Ectodermal cell (in vitro differentiated cells): Measurements from ENCODE around the gene FCN2.

Experiments
- H3K27ac ChIP-seq: 2 replicates; pipeline ENCODE4 v1.7.0; 2013; ENCODE audit warnings: mild to moderate bottlenecking, low read depth, low read length; ENCODE audit not compliant: insufficient read depth, poor library complexity, severe bottlenecking
- H3K27me3 ChIP-seq: 2 replicates; pipeline ENCODE4 v1.7.0; 2013; ENCODE audit warnings: mild to moderate bottlenecking, low read length; ENCODE audit not compliant: insufficient read depth, control insufficient read depth, poor library complexity, severe bottlenecking
- H3K36me3 ChIP-seq: one replicate; pipeline ENCODE4 v1.7.0; 2013; ENCODE audit warnings: low read length; ENCODE audit not compliant: control insufficient read depth, insufficient read depth
- H3K4me1 ChIP-seq: one replicate; pipeline ENCODE4 v1.7.0; 2013; ENCODE audit warnings: low read length; ENCODE audit not compliant: control insufficient read depth, insufficient read depth
- H3K4me3 ChIP-seq: 2 replicates; pipeline ENCODE4 v1.7.0; 2013; ENCODE audit warnings: low read depth, low read length, control low read depth; ENCODE audit not compliant: insufficient read depth
- H3K9me3 ChIP-seq: 2 replicates; pipeline ENCODE4 v1.7.0; 2013; ENCODE audit warnings: mild to moderate bottlenecking, low read length, moderate library complexity; ENCODE audit not compliant: control insufficient read depth
- WGBS, 2 experiments: methylation state at CpG; one replicate each; pipeline ENCODE4 v1.1.7; 2013; ENCODE audit warnings: missing lambda C conversion rate in 2 of 2; 5-methylcytosine and 5-hydroxymethylcytosine counted together

FCN2 gene

GRCh38 chr9:134882204-134882785, 1.7 kb downstream of the FCN2 start:
- Histone ChIP-seq H3K27ac (no peak overlapping the region), H3K9me3 (no peaks in the 10 kb centered on the region), H3K4me1 (no peaks in the 10 kb centered on the region), H3K4me3 (no peak overlapping the region), H3K27me3 (no peaks in the 10 kb centered on the region), H3K36me3 (no peaks in the 10 kb centered on the region)
- 93 to 95% methylated on average over 3 of the region's 3 CpGs for WGBS, 2 experiments

- no peaks in the 10 kb centered on the region for H3K36me3 ChIP-seq
- 94 to 95% methylated on average over 18 of the region's 18 CpGs for WGBS, 2 experiments
- no peak overlapping the region for H3K27ac ChIP-seq
- H3K9me3 ChIP-seq, result no peaks in the 10 kb centered on the region
- H3K4me3 ChIP-seq, result no peak overlapping the region
- no peaks in the 10 kb centered on the region for H3K27me3 ChIP-seq
- H3K4me1 ChIP-seq, result no peaks in the 10 kb centered on the region
These were observed 2.6 kb downstream of the FCN2 start for GRCh38 chr9:134883040-134883782.

- no peak overlapping the region for H3K4me3 ChIP-seq
- no peak overlapping the region for H3K27ac ChIP-seq
- H3K4me1 ChIP-seq, result no peaks in the 10 kb centered on the region
- no peaks in the 10 kb centered on the region for H3K27me3 ChIP-seq
- WGBS, 2 experiments, result 89 to 92% methylated on average over 8 of the region's 8 CpGs
- no peaks in the 10 kb centered on the region for H3K36me3 ChIP-seq
- no peaks in the 10 kb centered on the region for H3K9me3 ChIP-seq
These were observed 3.9 kb downstream of the FCN2 start for GRCh38 chr9:134884492-134884891.

DNA sequence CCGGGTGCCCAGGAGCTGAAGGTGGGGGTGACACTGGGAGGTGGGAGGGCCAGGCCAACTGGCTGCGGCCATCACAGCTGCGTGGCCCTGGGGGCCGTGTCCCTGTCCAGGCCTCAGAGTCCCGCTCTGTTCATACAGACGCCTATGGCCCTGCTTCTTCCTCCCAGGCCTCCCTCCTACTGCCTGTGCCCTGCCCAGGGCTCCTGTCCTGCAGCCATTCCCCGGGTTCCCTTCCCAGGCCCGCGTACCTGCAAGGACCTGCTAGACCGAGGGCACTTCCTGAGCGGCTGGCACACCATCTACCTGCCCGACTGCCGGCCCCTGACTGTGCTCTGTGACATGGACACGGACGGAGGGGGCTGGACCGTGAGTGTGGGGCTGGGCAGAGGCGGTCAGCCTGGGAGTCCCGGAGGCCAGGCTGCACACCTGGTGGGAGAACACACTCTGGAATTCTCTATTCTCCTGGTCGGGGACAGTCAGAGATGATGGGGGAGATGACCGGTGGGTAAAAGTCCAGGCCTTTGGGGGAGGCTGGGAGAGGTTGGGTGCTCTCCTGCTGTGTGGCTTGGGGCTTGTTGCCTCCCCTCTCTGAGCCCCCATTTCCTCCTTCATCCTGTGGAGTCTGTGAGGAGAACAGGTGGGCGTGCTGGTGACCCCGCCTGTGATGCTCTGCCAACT, 4.5 kb downstream of the FCN2 start:
- Histone ChIP-seq H3K27ac (no peak overlapping the region), H3K9me3 (no peaks in the 10 kb centered on the region), H3K4me3 (no peak overlapping the region), H3K4me1 (no peaks in the 10 kb centered on the region), H3K27me3 (no peaks in the 10 kb centered on the region), H3K36me3 (no peaks in the 10 kb centered on the region)
- WGBS, 2 experiments, result 93 to 94% methylated on average over 22 of the region's 22 CpGs

GRCh38 chr9:134885679-134886412, 5.2 kb downstream of the FCN2 start:
- WGBS, 2 experiments, result 93 to 96% methylated on average over 24 of the region's 24 CpGs
- no peak overlapping the region for H3K4me3 ChIP-seq

GRCh38 chr9:134886413-134886913, 5.9 kb downstream of the FCN2 start:
- no peaks in the 10 kb centered on the region for H3K4me1 ChIP-seq
- WGBS, 2 experiments, result 94 to 96% methylated on average over 11 of the region's 11 CpGs
- H3K4me3 ChIP-seq, result no peak overlapping the region
- no peaks in the 10 kb centered on the region for H3K9me3 ChIP-seq
- H3K27me3 ChIP-seq, result no peaks in the 10 kb centered on the region
- no peak overlapping the region for H3K27ac ChIP-seq
- H3K36me3 ChIP-seq, result no peaks in the 10 kb centered on the region

More at GRCh38 chr9:134885679-134886412, 5.2 kb downstream of the FCN2 start:
- H3K4me1 ChIP-seq, result no peaks in the 10 kb centered on the region
- H3K27ac ChIP-seq, result no peak overlapping the region
- H3K27me3 ChIP-seq, result no peaks in the 10 kb centered on the region
- no peaks in the 10 kb centered on the region for H3K36me3 ChIP-seq
- no peaks in the 10 kb centered on the region for H3K9me3 ChIP-seq

GRCh38 chr9:134887219-134887618, 6.6 kb downstream of the FCN2 start:
- no peaks in the 10 kb centered on the region for H3K4me1 ChIP-seq
- H3K27ac ChIP-seq, result no peak overlapping the region
- H3K9me3 ChIP-seq, result no peaks in the 10 kb centered on the region
- H3K36me3 ChIP-seq, result no peaks in the 10 kb centered on the region
- H3K27me3 ChIP-seq, result no peaks in the 10 kb centered on the region
- no peak overlapping the region for H3K4me3 ChIP-seq
- WGBS, 2 experiments, result 88 to 90% methylated on average over 10 of the region's 10 CpGs

- H3K36me3 ChIP-seq, result no peaks in the 10 kb centered on the region
- 87 to 90% methylated on average over 27 of the region's 27 CpGs for WGBS, 2 experiments
- no peaks in the 10 kb centered on the region for H3K4me1 ChIP-seq
- H3K9me3 ChIP-seq, result no peaks in the 10 kb centered on the region
- H3K27ac ChIP-seq, result no peak overlapping the region
- H3K4me3 ChIP-seq, result no peak overlapping the region
- no peaks in the 10 kb centered on the region for H3K27me3 ChIP-seq
These were observed 7.3 kb downstream of the FCN2 start for GRCh38 chr9:134887686-134888602.

- Histone ChIP-seq H3K27me3 (no peaks in the 10 kb centered on the region), H3K27ac (no peak overlapping the region), H3K4me1 (no peaks in the 10 kb centered on the region), H3K36me3 (no peaks in the 10 kb centered on the region), H3K9me3 (no peaks in the 10 kb centered on the region), H3K4me3 (no peak overlapping the region)
- 93 to 94% methylated on average over 14 of the region's 14 CpGs for WGBS, 2 experiments
These were observed 8.1 kb downstream of the FCN2 start for GRCh38 chr9:134888603-134889190.
